Activated CD4-positive, alpha-beta T cell treated with anti-CD3 and anti-CD28 coated beads for 36 hours (primary cell): ENCODE measurements around the gene PGAP6. TPM values are rescaled to one million over a fixed set of nuclear protein-coding genes. Genes with fewer than 3 reads are reported as not detected.

Experiments used
- ATAC-seq: fragments of 200-7000 bp; cut with Tn5 transposase; one replicate; pipeline ENCODE4 v1.10.0; 2021; ENCODE audit warnings: mild to moderate bottlenecking, moderate library complexity
- CTCF ChIA-PET: fragments of 350-600 bp; sonication (Branson Sonifier 250); formaldehyde crosslinking; loops from one replicate; lab custom pipeline; 2021; ENCODE audit warnings: antibody characterized with exemption; lab: Charles Lee
- POLR2A ChIA-PET: fragments of 350-600 bp; sonication (Branson Sonifier 250); formaldehyde crosslinking; loops from one replicate; lab custom pipeline; 2021; ENCODE audit warnings: antibody characterized with exemption, inconsistent platforms; lab: Charles Lee
- DNase-seq: peaks from one replicate; pipeline ENCODE4 v3.0.0-alpha.2; 2020
- H3K27ac Mint-ChIP-seq: one replicate; pipeline ENCODE4 v1.8.0; 2021; ENCODE audit warnings: mixed read lengths
- H3K27me3 Mint-ChIP-seq: one replicate; pipeline ENCODE4 v1.8.0; 2021; ENCODE audit warnings: mixed read lengths
- H3K36me3 Mint-ChIP-seq: one replicate; pipeline ENCODE4 v1.8.0; 2021; ENCODE audit warnings: low read depth, mixed read lengths
- H3K4me1 Mint-ChIP-seq: one replicate; pipeline ENCODE4 v1.8.0; 2021; ENCODE audit warnings: mixed read lengths
- H3K4me3 Mint-ChIP-seq: one replicate; pipeline ENCODE4 v1.8.0; 2021; ENCODE audit warnings: mild to moderate bottlenecking, moderate library complexity, mixed read lengths
- H3K9me3 Mint-ChIP-seq: one replicate; pipeline ENCODE4 v1.8.0; 2021; ENCODE audit warnings: low read depth, mixed read lengths
- intact Hi-C, 2 experiments: fragments of 100-400 bp; cut with DNase I in 1 of 2; cut with micrococcal nuclease in 1 of 2; formaldehyde crosslinking; loops; one replicate each; pipeline versions ENCODE4 v1.14.2 to v1.15.1; 2022 to 2024; cut with DNase I, micrococcal nuclease
- total RNA-seq, 2 experiments: library from RNA; stranded (reverse); gene quantifications; one replicate each; pipeline ENCODE4 v1.2.3, GENCODE V29; 2021

PGAP6 gene
- 10 to 100 TPM; 22.9 to 40.8 TPM for total RNA-seq

GRCh38 chr16:381789-382717 is at the start of gene PGAP6:
Gene PGAP6 (minus strand): TSS chr16:381978. CDS start chr16:381821, 157 bp downstream.
- Mint-ChIP-seq H3K9me3 (no peaks in the 10 kb centered on the region), H3K36me3 (no peaks in the 10 kb centered on the region), H3K27me3 (no peaks in the 10 kb centered on the region), H3K27ac (no peak within 1 kb of the TSS), H3K4me1 (peaks cover 24% of the 10 kb centered on the region), H3K4me3 (peak within 1 kb of the TSS; percentile 74)
- POLR2A ChIA-PET: interaction anchor here (1.2 kb wide), 2 partner anchors 19 to 147 kb away, joined by 3 read pairs; partner anchors contain the start of genes DECR2 and FAM234A
- CTCF ChIA-PET: interaction anchor here (0.8 to 1.1 kb wide), 2 partner anchors 40 to 147 kb away, joined by 3 read pairs; no protein-coding TSS in a partner anchor
- DNase-seq (peak; percentile 83), ATAC-seq (peak; percentile 73)
- intact Hi-C loops: loop anchor here (1.0 to 5.0 kb wide), 7 partner anchors 12 to 255 kb away; partner anchors contain the start of genes MRPL28 (in 2 of the 2), DECR2 (in 1 of the 2), METTL26 (in 1 of the 2) and NPRL3 (in 1 of the 2)

- ChIA-PET CTCF (interaction anchor here (0.7 kb wide), 1 partner anchor 89 kb away, joined by 3 read pairs; no protein-coding TSS in a partner anchor), POLR2A (interaction anchor here (0.6 kb wide), 1 partner anchor 169 kb away, joined by 3 read pairs; no protein-coding TSS in a partner anchor)
- H3K4me1 Mint-ChIP-seq: peaks cover 22% of the 10 kb centered on the region
- intact Hi-C loops: no loop called here
- H3K36me3 Mint-ChIP-seq: no peaks in the 10 kb centered on the region
- H3K4me3 Mint-ChIP-seq: no peak overlapping the region
- H3K27ac Mint-ChIP-seq: no peak overlapping the region
- no peak for DNase-seq
- no peak for ATAC-seq
- no peaks in the 10 kb centered on the region for H3K27me3 Mint-ChIP-seq
- H3K9me3 Mint-ChIP-seq: no peaks in the 10 kb centered on the region
Measured at GRCh38 chr16:430904-431303, 49.1 kb upstream of the PGAP6 start.

GRCh38 chr16:427250-427649 is 45.5 kb upstream of the PGAP6 start:
- no peak for ATAC-seq
- DNase-seq: no peak
- intact Hi-C loops: loop anchor here (5.0 to 10.0 kb wide), 2 partner anchors 35 to 878 kb away; partner anchors contain the start of gene UBE2I (in 1 of the 2)
- Mint-ChIP-seq H3K27ac (no peak overlapping the region), H3K9me3 (no peaks in the 10 kb centered on the region), H3K4me3 (peak overlapping the region; percentile 74), H3K36me3 (no peaks in the 10 kb centered on the region), H3K27me3 (peaks cover 5% of the 10 kb centered on the region), H3K4me1 (peaks cover 30% of the 10 kb centered on the region)
- ChIA-PET POLR2A (no interaction called here), CTCF (interaction anchor here (1.3 kb wide), 1 partner anchor 60 kb away, joined by 3 read pairs; no protein-coding TSS in a partner anchor)

- H3K4me1 Mint-ChIP-seq: peaks cover 30% of the 10 kb centered on the region
- H3K9me3 Mint-ChIP-seq: no peaks in the 10 kb centered on the region
- CTCF ChIA-PET: interaction anchor here (1.0 to 1.3 kb wide), 2 partner anchors 10 to 61 kb away, joined by 3 read pairs; no protein-coding TSS in a partner anchor
- peaks cover 5% of the 10 kb centered on the region for H3K27me3 Mint-ChIP-seq
- no peak for DNase-seq
- POLR2A ChIA-PET: no interaction called here
- intact Hi-C loops: loop anchor here (5.0 to 10.0 kb wide), 2 partner anchors 35 to 878 kb away; partner anchors contain the start of gene UBE2I (in 1 of the 2)
- no peak for ATAC-seq
- peak overlapping the region; percentile 74 for H3K4me3 Mint-ChIP-seq
- no peak overlapping the region for H3K27ac Mint-ChIP-seq
- H3K36me3 Mint-ChIP-seq: no peaks in the 10 kb centered on the region
Measured at GRCh38 chr16:426906-427249, 45.1 kb upstream of the PGAP6 start.

GRCh38 chr16:426115-426905 is 44.5 kb upstream of the PGAP6 start:
- Mint-ChIP-seq H3K4me1 (peaks cover 30% of the 10 kb centered on the region), H3K27me3 (peaks cover 5% of the 10 kb centered on the region)
- DNase-seq: peak; percentile 32

GRCh38 chr16:425740-426114 is 43.9 kb upstream of the PGAP6 start:
- intact Hi-C loops: loop anchor here (1.0 to 10.0 kb wide), 10 partner anchors 24 to 879 kb away; partner anchors contain the start of genes AXIN1 (in 1 of the 2), CAPN15 (in 1 of the 2), DECR2 (in 1 of the 2) and METTL26 (in 1 of the 2)
- Mint-ChIP-seq H3K4me3 (peak overlapping the region; percentile 74), H3K36me3 (no peaks in the 10 kb centered on the region), H3K9me3 (no peaks in the 10 kb centered on the region), H3K27ac (no peak overlapping the region), H3K27me3 (peaks cover 5% of the 10 kb centered on the region), H3K4me1 (peaks cover 30% of the 10 kb centered on the region)
- ChIA-PET POLR2A (interaction anchor here (0.6 kb wide), 1 partner anchor 34 kb away, joined by 5 read pairs; no protein-coding TSS in a partner anchor), CTCF (interaction anchor here (0.6 to 1.4 kb wide), 5 partner anchors 11 to 258 kb away, joined by 3 to 4 read pairs (median 3); partner anchors contain the start of genes DECR2 and JMJD8)
- DNase-seq (no peak), ATAC-seq (peak; percentile 68)

More at GRCh38 chr16:426115-426905, 44.5 kb upstream of the PGAP6 start:
- Mint-ChIP-seq H3K27ac (peak overlapping the region; percentile 13), H3K9me3 (no peaks in the 10 kb centered on the region), H3K4me3 (peak overlapping the region; percentile 74), H3K36me3 (no peaks in the 10 kb centered on the region)
- ATAC-seq: no peak
- intact Hi-C loops: loop anchor here (5.0 to 10.0 kb wide), 2 partner anchors 34 to 878 kb away; partner anchors contain the start of gene UBE2I (in 1 of the 2)
- ChIA-PET CTCF (interaction anchor here (1.0 to 1.4 kb wide), 3 partner anchors 10 to 61 kb away, joined by 3 to 4 read pairs (median 3); partner anchors contain the start of gene DECR2), POLR2A (interaction anchor here (0.6 kb wide), 1 partner anchor 35 kb away, joined by 5 read pairs; no protein-coding TSS in a partner anchor)

GRCh38 chr16:425082-425718 is 43.4 kb upstream of the PGAP6 start, which contains the start of gene RAB11FIP3:
Gene RAB11FIP3 (plus strand): TSS chr16:425649. CDS start chr16:426007, 358 bp downstream.
- ChIA-PET CTCF (interaction anchor here (0.6 to 1.4 kb wide), 3 partner anchors 24 to 259 kb away, joined by 3 to 4 read pairs (median 3); partner anchors contain the start of genes DECR2 and JMJD8), POLR2A (interaction anchor here (0.6 kb wide), 1 partner anchor 33 kb away, joined by 5 read pairs; no protein-coding TSS in a partner anchor)
- Mint-ChIP-seq H3K27ac (peak within 1 kb of the TSS; percentile 47), H3K4me1 (peaks cover 30% of the 10 kb centered on the region), H3K27me3 (peaks cover 5% of the 10 kb centered on the region), H3K9me3 (no peaks in the 10 kb centered on the region), H3K4me3 (peak within 1 kb of the TSS; percentile 74), H3K36me3 (no peaks in the 10 kb centered on the region)
- intact Hi-C loops: loop anchor here (1.0 to 10.0 kb wide), 10 partner anchors 24 to 880 kb away; partner anchors contain the start of genes AXIN1 (in 1 of the 2), CAPN15 (in 1 of the 2), DECR2 (in 1 of the 2) and METTL26 (in 1 of the 2)
- peak; percentile 93 for ATAC-seq
- DNase-seq: peak; percentile 90

GRCh38 chr16:424623-425081 is 42.9 kb upstream of the PGAP6 start:
- no peaks in the 10 kb centered on the region for H3K9me3 Mint-ChIP-seq
- peaks cover 26% of the 10 kb centered on the region for H3K4me1 Mint-ChIP-seq
- no peaks in the 10 kb centered on the region for H3K36me3 Mint-ChIP-seq
- no peak overlapping the region for H3K27ac Mint-ChIP-seq
- ATAC-seq (no peak), DNase-seq (peak; percentile 10)
- intact Hi-C loops: loop anchor here (1.0 to 10.0 kb wide), 10 partner anchors 23 to 880 kb away; partner anchors contain the start of genes AXIN1 (in 1 of the 2), CAPN15 (in 1 of the 2), DECR2 (in 1 of the 2) and METTL26 (in 1 of the 2)
- H3K4me3 Mint-ChIP-seq: peak overlapping the region; percentile 74
- ChIA-PET POLR2A (no interaction called here), CTCF (interaction anchor here (0.7 to 1.4 kb wide), 3 partner anchors 24 to 243 kb away, joined by 3 to 4 read pairs (median 3); partner anchors contain the start of gene DECR2)
- peaks cover 5% of the 10 kb centered on the region for H3K27me3 Mint-ChIP-seq

GRCh38 chr16:424033-424622 is 42.4 kb upstream of the PGAP6 start:
- Mint-ChIP-seq H3K36me3 (no peaks in the 10 kb centered on the region), H3K27ac (no peak overlapping the region), H3K9me3 (no peaks in the 10 kb centered on the region), H3K27me3 (peaks cover 5% of the 10 kb centered on the region), H3K4me3 (peak overlapping the region; percentile 74), H3K4me1 (peaks cover 26% of the 10 kb centered on the region)
- no peak for ATAC-seq
- no peak for DNase-seq
- ChIA-PET CTCF (interaction anchor here (0.7 kb wide), 1 partner anchor 242 kb away, joined by 3 read pairs; no protein-coding TSS in a partner anchor), POLR2A (no interaction called here)
- intact Hi-C loops: loop anchor here in 1 of 2 experiments (2.0 to 10.0 kb wide), 2 partner anchors 71 to 881 kb away; partner anchors contain the start of genes AXIN1 and UBE2I
